ENCODE results near the gene EMX2. TPM values are rescaled to one million over a fixed set of nuclear protein-coding genes. Genes with fewer than 3 reads are reported as not detected.
"Not testable (repeated sequence)": the region's sequence is repeated elsewhere in the genome, so short reads cannot be mapped to it uniquely, and the experiment has no call there.

EMX2 gene
- not detected for polyA plus RNA-seq (ENCODE audit: low read depth in 6 of 6)

DNA sequence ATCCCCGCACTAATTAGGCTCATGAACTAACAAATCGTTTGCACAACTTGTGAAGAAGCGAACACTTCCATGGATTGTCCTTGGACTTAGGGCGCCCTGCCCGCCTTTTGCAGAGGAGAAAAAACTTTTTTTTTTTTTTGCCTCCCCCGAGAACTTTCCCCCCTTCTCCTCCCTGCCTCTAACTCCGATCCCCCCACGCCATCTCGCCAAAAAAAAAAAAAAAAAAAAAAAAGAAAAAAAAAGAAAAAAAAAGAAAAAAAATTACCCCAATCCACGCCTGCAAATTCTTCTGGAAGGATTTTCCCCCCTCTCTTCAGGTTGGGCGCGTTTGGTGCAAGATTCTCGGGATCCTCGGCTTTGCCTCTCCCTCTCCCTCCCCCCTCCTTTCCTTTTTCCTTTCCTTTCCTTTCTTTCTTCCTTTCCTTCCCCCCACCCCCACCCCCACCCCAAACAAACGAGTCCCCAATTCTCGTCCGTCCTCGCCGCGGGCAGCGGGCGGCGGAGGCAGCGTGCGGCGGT, at the start of gene EMX2:
Gene EMX2, plus strand, starts transcription at position 41 of the 519 bp plus-strand sequence. CDS start 522 bp downstream, outside the sequence.
- H3K9me3 Mint-ChIP-seq = peaks cover 0 to 5% (median 0%) of the 10 kb centered on the region in 7 donors
- peaks cover 52 to 84% (median 69%) of the 10 kb centered on the region in 3 donors for H3K27me3 Mint-ChIP-seq
- DNase-seq (no peak), ATAC-seq (ENCODE audit: low read depth in 2 of 2) (no peak)
- H3K27ac Mint-ChIP-seq = peak within 1 kb of the TSS in 2 of 6 donors; percentile 59 to 69
- H3K36me3 Mint-ChIP-seq = no peaks in the 10 kb centered on the region
- peaks cover 12 to 35% (median 15%) of the 10 kb centered on the region in 3 donors for H3K4me1 Mint-ChIP-seq
- peak within 1 kb of the TSS; percentile 2 to 73 (median 48) for H3K4me3 Mint-ChIP-seq

DNA sequence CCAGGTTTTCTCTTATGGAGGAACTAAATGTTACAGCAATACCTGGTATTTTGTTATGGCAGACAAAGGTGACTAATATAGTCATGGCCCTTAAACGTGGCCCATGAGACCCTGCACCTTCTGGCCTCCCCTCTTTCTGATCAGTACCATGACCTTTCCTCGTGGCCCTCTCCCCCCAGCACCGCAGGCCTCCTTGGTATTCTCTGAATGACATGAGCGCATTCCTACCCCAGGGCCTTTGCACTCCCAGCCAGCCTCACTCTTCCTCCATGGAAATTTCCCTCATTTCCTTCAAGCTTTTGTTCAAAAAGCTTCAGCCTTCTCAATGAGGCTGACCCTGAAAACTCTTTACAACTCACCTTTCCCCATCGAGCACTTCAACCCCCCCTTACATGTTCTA, 46.5 kb upstream of the EMX2 start:
- Mint-ChIP-seq H3K4me3 (no peak overlapping the region), H3K27me3 (peaks cover 31 to 46% (median 35%) of the 10 kb centered on the region in 3 donors), H3K9me3 (no peaks in the 10 kb centered on the region), H3K36me3 (no peaks in the 10 kb centered on the region), H3K27ac (no peak overlapping the region), H3K4me1 (peaks cover 0 to 5% (median 0%) of the 10 kb centered on the region in 3 donors)
- DNase-seq (no peak), ATAC-seq (ENCODE audit: low read depth in 2 of 2) (no peak)

DNA sequence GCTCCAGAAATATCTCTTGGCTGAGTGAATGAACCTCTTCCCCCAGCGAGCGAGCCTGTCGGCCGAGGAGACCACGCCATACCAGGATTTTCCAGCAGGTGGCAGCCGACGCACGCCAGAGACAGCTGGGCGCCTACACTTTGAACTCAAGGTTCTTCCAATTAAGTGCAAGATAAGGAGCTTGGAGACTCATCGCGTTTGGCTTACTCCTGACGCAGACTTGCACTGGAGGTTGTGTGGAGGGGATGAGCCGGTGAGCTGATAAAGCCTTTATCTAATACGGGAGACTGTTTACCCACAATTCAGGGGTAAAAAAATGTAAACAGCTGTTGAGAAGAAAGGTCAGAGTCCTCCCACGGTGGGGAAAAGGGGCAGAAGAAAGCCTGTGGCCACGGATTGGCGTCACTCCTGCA, 45.9 kb upstream of the EMX2 start:
- Mint-ChIP-seq H3K27ac (no peak overlapping the region), H3K4me3 (peak overlapping the region in 1 of 8 donors; percentile 21), H3K4me1 (peaks cover 0 to 5% (median 0%) of the 10 kb centered on the region in 3 donors), H3K36me3 (no peaks in the 10 kb centered on the region), H3K9me3 (no peaks in the 10 kb centered on the region), H3K27me3 (peaks cover 32 to 47% (median 33%) of the 10 kb centered on the region in 3 donors)
- DNase-seq (peak; percentile 36), ATAC-seq (ENCODE audit: low read depth in 2 of 2) (peak in 1 of 2 donors; percentile 46)

DNA sequence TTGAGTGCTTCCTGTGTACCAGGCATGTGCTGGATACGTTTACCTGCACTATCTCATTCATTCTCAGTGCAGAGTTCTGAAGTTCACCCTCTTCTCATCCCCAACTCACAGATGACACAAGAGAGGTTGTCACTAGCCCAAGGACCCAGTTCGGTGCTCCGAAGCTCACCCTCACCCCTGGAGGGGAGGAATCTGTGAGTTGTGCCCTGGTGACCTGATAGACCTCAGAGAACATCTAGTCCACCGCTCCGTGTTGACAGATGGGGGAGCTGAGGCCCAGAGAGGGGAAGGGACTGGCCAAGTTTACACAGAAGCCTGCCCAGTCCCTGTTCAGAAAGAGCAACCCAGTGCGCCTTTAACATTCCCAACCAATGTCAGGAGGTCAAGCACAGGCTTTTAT, 44.8 kb upstream of the EMX2 start:
- H3K27ac Mint-ChIP-seq = no peak overlapping the region
- no peak for ATAC-seq (ENCODE audit: low read depth in 2 of 2)
- peaks cover 0 to 5% (median 0%) of the 10 kb centered on the region in 3 donors for H3K4me1 Mint-ChIP-seq
- peaks cover 28 to 40% (median 31%) of the 10 kb centered on the region in 3 donors for H3K27me3 Mint-ChIP-seq
- no peak for DNase-seq
- H3K36me3 Mint-ChIP-seq = no peaks in the 10 kb centered on the region
- no peaks in the 10 kb centered on the region for H3K9me3 Mint-ChIP-seq
- no peak overlapping the region for H3K4me3 Mint-ChIP-seq

DNA sequence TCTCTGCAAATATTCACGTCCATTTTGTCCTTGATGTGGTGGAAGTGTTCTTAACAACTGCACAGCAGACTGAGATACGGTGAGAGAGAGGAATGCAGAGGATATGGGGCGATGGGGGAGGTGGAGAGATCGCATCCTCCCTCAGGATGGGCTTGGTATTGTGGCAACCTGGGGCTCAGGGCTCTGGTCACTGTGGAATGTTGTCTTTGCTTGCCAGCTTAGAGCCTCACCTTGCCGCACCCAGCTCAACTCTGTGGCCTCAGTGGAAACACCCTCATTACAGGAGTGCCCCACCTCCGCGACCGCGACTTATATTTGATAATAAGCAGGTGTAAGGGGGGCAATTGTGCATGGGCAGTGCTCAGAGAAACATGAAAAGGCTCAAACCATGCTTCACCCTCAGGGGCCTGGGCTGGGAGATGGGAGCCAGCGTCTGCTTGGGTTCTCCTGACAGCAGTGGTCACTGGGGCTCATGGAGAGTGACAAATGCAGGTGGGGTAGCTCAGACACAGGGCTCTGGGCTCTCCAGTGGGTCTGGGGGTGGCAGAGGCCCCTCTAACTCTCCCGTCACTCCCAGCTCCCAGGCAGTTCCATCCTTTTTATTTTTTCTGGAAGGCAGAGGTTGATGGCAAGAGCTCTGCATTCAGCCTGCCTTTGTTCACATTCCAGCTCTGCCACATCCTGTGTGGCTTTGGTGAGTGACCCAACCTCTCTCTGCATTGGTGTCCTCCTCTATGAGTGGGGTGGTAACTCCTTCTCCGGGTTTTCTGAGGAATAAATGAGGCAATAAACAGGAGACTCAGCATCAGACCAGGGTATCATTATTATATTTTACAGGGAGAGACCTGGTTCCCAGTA, 43.1 kb upstream of the EMX2 start:
- Mint-ChIP-seq H3K27me3 (peaks cover 27 to 39% (median 37%) of the 10 kb centered on the region in 3 donors), H3K27ac (no peak overlapping the region), H3K4me3 (no peak overlapping the region), H3K4me1 (peaks cover 0 to 5% (median 0%) of the 10 kb centered on the region in 3 donors), H3K9me3 (no peaks in the 10 kb centered on the region), H3K36me3 (no peaks in the 10 kb centered on the region)
- no peak for DNase-seq
- ATAC-seq (ENCODE audit: low read depth in 2 of 2) = no peak

DNA sequence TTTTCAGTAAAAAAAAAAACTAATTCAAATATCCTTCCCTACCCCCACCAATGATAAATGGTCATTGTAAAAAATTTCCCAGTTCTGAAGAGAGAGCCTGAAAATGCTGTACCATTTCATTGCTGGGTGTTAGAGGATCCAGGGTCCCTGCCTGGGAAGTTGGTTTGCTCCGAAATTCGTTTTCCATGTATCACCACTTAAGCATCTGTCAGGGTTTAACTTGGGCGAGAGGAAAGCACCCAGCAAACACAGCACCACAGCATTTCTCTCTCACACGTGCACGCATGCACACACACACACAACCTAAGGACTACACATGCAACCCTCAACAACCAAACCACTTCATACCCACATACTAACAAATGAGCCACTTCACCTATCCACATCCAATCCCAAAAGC, 42.1 kb upstream of the EMX2 start:
- no peaks in the 10 kb centered on the region for H3K9me3 Mint-ChIP-seq
- no peak overlapping the region for H3K4me3 Mint-ChIP-seq
- no peak for DNase-seq
- peaks cover 27 to 40% (median 27%) of the 10 kb centered on the region in 3 donors for H3K27me3 Mint-ChIP-seq
- peaks cover 0 to 5% (median 0%) of the 10 kb centered on the region in 3 donors for H3K4me1 Mint-ChIP-seq
- H3K27ac Mint-ChIP-seq = no peak overlapping the region
- ATAC-seq (ENCODE audit: low read depth in 2 of 2) = no peak
- H3K36me3 Mint-ChIP-seq = no peaks in the 10 kb centered on the region

DNA sequence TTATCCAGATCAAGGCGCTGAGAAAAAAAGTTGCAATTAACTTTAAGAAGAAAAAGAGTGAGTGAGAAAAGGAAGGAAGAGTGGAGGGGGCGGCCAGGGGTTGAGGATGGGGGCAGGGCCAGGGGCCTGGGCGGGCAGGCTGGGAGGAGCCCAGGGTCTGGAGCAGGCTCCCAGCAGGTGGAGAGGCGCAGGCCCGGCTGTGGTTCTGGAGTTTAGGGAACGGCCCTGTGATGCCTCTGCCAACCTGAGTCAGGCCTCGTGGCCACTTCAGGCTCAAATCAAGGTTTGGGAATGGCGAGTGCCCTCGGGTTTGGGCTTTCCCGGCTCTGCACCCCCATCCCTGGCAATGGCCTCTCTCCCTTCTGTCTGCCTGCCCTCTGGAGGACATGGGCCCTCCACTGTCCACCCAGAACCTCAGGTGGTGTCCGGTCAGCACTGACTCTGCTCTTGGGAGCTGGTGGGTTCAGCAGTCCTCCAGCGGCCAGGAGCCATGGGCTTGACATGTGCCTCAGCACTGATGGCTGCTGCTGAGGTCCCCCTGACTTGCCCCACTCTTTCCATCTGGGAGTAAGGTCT, 41.0 kb upstream of the EMX2 start:
- H3K9me3 Mint-ChIP-seq = peaks cover 0 to 2% (median 0%) of the 10 kb centered on the region in 7 donors
- no peak for ATAC-seq (ENCODE audit: low read depth in 2 of 2)
- H3K36me3 Mint-ChIP-seq = no peaks in the 10 kb centered on the region
- H3K4me1 Mint-ChIP-seq = peaks cover 0 to 2% (median 0%) of the 10 kb centered on the region in 3 donors
- no peak for DNase-seq
- peaks cover 17 to 30% (median 18%) of the 10 kb centered on the region in 3 donors for H3K27me3 Mint-ChIP-seq
- H3K27ac Mint-ChIP-seq = no peak overlapping the region
- no peak overlapping the region for H3K4me3 Mint-ChIP-seq

DNA sequence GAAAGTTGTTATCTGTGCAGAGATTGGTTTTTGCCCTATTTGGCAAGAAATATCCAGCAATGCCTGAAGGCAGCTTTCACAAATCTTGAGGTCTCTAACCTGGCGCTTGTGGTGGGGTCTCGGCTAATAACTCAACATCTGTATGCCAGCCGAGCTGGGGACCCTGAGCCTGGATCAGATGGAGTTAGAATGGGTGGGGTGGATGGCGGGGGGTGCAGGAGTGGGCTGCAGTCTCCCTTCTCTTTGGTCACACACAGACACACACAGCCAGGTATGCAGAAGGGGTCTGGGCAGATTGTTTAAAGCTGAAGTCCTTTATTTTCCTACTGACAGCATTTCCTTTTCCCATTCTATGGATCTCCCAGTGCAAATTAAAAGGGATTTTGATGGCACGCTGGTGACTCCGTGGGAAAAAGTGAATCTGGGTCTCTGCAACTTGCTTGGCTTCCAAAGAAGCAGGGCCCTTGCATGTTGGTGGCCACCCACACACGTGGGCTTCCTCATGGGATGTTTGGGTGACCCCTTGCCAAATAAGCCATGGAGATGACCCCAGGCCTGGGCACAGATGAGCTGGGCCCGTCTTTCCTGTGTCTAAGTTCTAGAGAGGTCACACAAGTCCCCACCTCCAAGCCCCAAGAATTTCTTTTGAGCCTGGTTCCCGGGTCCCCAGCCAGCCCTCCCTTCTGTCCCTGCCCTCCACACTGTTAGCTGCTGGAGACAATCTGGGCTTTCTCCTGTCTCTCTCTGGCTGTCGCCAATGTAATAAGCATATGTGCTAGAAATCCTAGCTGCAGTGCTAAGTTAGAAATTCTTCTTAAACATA, 39.9 kb upstream of the EMX2 start:
- H3K4me3 Mint-ChIP-seq = no peak overlapping the region
- peaks cover 14 to 27% (median 15%) of the 10 kb centered on the region in 3 donors for H3K27me3 Mint-ChIP-seq
- H3K9me3 Mint-ChIP-seq = peaks cover 0 to 2% (median 0%) of the 10 kb centered on the region in 7 donors
- H3K27ac Mint-ChIP-seq = peak overlapping the region in 1 of 6 donors; percentile 63
- ATAC-seq (ENCODE audit: low read depth in 2 of 2) (no peak), DNase-seq (no peak)
- H3K4me1 Mint-ChIP-seq = no peaks in the 10 kb centered on the region
- H3K36me3 Mint-ChIP-seq = no peaks in the 10 kb centered on the region

DNA sequence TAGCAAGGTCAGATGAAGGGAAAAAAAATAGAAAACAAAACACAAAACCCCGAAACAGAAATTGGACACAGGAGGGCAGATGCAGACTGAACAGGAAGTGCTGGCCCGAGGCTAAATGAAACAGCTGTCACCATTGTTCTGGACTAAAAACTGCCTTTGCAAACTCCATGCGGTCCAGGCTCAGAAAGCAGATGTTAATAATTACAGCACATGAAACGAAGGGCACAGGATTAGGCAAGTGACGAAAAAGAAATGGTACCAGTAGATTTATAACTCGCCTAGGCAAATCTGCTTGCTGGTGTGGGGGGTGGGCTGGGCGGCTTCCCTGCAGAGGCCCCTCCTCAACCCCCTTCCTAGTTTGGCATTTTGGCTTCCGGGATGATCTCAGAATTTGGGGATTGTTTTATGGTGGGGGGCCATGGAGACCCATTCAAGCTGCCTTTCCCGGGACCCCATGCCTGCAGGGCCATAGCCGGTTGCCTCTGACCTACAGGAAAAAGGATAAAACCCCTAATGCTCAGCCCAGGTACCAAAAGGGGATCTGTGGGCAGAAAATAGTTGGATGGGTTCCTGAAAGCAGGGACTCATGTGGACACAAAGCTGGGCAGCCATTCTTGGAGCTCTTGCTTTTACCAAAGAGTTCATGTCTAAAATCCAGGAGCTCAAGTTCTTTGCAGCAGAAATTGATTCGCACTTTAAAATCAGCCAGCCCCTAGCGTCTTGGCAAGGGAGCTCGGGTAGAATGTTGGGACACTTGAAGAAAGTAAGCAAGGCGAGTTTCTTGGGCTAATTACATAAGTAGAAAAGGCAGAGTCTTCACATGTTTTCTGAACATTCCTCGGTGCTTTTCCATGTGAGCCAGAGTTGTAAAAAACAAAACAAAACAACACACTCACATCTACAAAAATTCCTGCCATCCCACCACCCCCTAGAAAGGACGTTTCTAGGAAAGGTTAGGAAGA, 39.0 kb upstream of the EMX2 start:
- peaks cover 14 to 29% (median 15%) of the 10 kb centered on the region in 3 donors for H3K27me3 Mint-ChIP-seq
- no peaks in the 10 kb centered on the region for H3K4me1 Mint-ChIP-seq
- no peak for DNase-seq
- H3K4me3 Mint-ChIP-seq = no peak overlapping the region
- no peak for ATAC-seq (ENCODE audit: low read depth in 2 of 2)
- H3K36me3 Mint-ChIP-seq = no peaks in the 10 kb centered on the region
- H3K27ac Mint-ChIP-seq = no peak overlapping the region
- peaks cover 0 to 2% (median 0%) of the 10 kb centered on the region in 7 donors for H3K9me3 Mint-ChIP-seq

DNA sequence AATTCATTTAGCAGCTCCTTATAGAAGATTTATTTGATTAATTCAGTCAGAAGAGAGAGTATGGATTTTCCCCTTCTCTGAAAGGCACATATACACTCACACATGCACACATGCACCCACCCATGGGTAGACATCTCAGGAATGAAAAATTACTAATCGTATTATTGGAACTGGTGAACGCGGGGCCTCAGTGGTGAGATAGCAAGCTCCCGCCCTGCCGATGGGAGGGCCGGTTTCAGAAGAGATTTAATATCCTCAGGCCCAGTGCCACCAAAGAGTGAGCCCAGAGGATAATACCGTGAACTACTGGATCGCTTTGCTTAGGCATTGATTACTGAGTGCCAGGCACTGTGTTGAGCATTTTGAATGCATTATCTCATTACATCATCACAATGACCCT, 38.0 kb upstream of the EMX2 start:
- DNase-seq (no peak), ATAC-seq (ENCODE audit: low read depth in 2 of 2) (no peak)
- H3K36me3 Mint-ChIP-seq = no peaks in the 10 kb centered on the region
- H3K4me1 Mint-ChIP-seq = no peaks in the 10 kb centered on the region
- peaks cover 18 to 32% (median 19%) of the 10 kb centered on the region in 3 donors for H3K27me3 Mint-ChIP-seq
- H3K27ac Mint-ChIP-seq = no peak overlapping the region
- no peak overlapping the region for H3K4me3 Mint-ChIP-seq
- H3K9me3 Mint-ChIP-seq = peaks cover 0 to 2% (median 0%) of the 10 kb centered on the region in 7 donors

DNA sequence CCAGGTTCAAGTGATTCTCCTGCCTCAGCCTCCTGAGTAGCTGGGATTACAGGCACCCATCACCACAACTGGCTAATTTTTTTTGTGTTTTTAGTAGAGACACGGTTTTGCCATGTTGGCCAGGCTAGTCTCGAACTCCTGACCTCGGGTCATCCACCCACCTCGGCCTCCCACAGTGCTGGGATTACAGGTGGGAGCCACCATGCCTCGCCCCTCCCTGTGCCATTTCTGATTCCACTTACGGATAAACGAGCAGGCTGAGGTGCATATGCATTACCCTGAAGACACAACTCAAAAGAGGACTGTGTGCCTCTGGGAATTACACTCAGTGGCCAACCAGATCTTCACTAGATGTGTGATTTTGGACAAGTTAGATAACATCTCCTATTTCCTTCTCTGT, 35.5 kb upstream of the EMX2 start:
- H3K27ac Mint-ChIP-seq; H3K36me3 Mint-ChIP-seq; H3K4me1 Mint-ChIP-seq; H3K9me3 Mint-ChIP-seq; ATAC-seq (ENCODE audit: low read depth in 2 of 2); H3K4me3 Mint-ChIP-seq; DNase-seq: not testable (repeated sequence)
- peaks cover 16 to 33% (median 20%) of the 10 kb centered on the region in 3 donors for H3K27me3 Mint-ChIP-seq

DNA sequence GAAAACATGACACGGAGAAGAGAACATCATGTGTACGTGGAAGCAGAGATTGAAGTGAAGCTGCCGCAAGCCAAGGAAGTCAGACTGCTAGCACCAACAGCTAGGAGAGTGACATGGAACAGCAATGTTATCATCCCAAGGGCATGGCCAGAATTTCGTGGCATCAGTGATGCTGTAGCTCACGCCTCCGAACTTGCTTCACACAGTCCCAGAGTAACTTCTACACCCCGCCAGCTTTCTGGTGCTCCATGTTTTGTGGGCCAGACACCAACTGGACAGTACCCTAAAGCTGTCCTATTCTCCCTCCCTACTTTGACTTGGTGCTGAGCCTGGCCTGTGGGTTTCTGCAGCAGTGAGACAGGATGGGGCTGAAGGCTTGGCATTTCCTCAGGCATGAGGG, 33.0 kb upstream of the EMX2 start:
- H3K27ac Mint-ChIP-seq = no peak overlapping the region
- no peak overlapping the region for H3K4me3 Mint-ChIP-seq

More for the DNA sequence above, 33.0 kb upstream of the EMX2 start:
- Mint-ChIP-seq H3K9me3 (peaks cover 0 to 3% (median 0%) of the 10 kb centered on the region in 7 donors), H3K27me3 (peaks cover 13 to 46% (median 22%) of the 10 kb centered on the region in 3 donors), H3K4me1 (no peaks in the 10 kb centered on the region), H3K36me3 (no peaks in the 10 kb centered on the region)
- ATAC-seq (ENCODE audit: low read depth in 2 of 2) (no peak), DNase-seq (no peak)
